GM18520 (cell line): ENCODE results near the gene TMEM141.
"Not testable (repeated sequence)": the region's sequence is repeated elsewhere in the genome, so short reads cannot be mapped to it uniquely, and the experiment has no call there.

Experiments
- ATAC-seq: cut with Tn5 transposase; IDR thresholded peaks from one replicate; pipeline ENCODE4 v1.9.1; 2021; ENCODE audit not compliant: unreplicated experiment

TMEM141 gene

GRCh38 chr9:136773386-136774044 is 17.6 kb upstream of the TMEM141 start:
- ATAC-seq: no peak

- no peak for ATAC-seq
Measured at GRCh38 chr9:136774416-136775045, 16.6 kb upstream of the TMEM141 start.

DNA sequence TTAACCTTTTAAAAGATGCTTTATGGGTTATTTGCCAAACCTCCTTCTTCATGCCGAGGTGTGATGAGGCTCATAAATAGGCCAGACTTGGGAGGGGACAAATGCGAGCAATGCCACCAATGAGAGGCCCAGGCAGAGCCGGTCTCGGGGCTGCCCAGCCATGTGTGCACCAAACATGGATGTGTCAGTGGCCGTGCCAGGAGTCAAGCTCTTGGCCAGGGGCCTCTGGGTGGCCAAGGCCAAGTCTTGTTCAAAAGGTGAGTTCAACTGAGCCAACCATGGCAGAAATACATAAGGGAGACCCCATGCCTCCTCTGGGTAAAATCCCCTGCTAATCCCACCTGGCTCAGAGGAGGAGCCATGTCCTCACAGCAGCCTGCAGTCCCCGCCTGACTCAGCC is 16.0 kb upstream of the TMEM141 start:
- ATAC-seq: no peak

DNA sequence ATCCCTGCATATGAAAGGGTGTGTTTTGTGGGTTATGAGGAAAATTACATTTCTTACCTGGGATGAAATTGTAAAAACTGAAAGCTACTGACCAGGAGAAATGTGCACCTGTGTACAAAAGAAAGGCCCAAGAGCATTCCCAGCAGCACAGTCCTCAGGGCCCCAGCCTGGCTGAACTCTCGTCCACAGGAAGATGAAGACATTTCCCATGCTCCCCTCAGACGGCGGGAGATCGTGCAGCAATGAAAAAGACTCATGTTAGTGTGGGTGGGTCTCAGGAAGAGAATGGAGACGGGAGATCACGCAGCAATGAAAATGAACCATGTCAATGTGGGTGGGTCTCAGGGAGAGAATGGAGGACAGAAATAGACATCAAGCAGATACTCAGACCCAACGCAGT is 14.2 kb upstream of the TMEM141 start:
- no peak for ATAC-seq

DNA sequence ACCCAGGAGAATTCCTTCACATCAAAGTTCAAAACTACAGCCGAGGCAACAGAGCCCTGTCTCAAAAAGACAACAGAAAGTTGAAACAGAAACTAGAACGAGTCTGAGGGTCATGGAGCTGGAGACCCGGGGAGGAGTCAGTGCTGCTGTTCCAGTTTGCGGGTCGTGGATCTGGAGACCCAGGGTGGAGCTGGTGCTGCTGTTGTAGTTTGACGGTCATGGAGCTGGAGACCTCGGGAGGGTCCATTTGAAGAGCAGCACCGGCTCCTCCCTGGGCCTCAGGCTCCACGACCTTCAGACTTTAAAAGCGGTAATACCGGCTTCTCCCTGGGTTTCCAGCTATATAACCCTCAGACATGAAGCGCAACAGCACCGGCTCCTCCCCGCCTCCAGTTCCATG is 13.8 kb upstream of the TMEM141 start:
- ATAC-seq: no peak

DNA sequence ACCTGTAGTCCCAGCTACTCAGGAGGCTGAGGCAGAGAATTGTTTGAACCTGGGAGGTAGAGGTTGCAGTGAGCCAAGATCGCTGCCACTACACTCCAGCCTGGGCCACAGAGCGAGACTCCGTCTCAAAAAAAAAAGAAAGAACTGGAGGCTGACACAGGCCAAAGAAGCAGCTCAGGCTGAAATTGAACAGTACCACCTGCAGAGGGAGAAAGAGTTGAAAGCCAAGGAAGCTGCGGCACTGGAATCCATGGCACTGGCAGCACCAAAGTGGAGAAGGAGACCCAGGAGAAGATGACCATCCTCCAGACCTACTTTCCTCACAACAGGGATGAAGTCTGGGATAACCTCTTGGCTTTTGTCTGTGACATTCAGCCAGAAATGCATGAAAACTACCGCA is 11.3 kb upstream of the TMEM141 start:
- ATAC-seq: no peak

DNA sequence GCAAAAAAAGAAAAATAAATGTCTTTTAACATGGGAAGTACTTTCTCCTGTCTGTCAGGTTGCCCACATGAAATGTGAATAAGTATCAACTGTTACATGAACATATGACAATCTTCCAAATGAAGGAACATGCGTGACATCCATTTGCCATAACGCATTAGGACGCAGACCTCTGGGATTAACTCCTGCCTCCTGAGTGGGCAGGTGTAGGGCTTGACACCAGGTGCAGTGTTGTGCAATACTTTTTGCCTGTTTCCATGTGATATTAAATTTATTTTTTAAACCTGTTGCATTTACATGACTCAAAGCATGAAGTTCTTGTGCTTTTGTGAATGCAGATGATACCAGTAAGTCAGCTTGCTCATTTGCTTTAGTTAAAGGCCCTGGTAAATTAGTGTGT is 8.7 kb upstream of the TMEM141 start:
- ATAC-seq: no peak

GRCh38 chr9:136784249-136784996 is 6.7 kb upstream of the TMEM141 start:
- ATAC-seq: no peak

GRCh38 chr9:136784997-136785361 is 6.2 kb upstream of the TMEM141 start:
- ATAC-seq: no peak

- not testable (repeated sequence) for ATAC-seq
Measured at GRCh38 chr9:136785565-136786355, 5.4 kb upstream of the TMEM141 start.

- ATAC-seq: no peak
Measured at GRCh38 chr9:136786451-136786850, 4.7 kb upstream of the TMEM141 start.

DNA sequence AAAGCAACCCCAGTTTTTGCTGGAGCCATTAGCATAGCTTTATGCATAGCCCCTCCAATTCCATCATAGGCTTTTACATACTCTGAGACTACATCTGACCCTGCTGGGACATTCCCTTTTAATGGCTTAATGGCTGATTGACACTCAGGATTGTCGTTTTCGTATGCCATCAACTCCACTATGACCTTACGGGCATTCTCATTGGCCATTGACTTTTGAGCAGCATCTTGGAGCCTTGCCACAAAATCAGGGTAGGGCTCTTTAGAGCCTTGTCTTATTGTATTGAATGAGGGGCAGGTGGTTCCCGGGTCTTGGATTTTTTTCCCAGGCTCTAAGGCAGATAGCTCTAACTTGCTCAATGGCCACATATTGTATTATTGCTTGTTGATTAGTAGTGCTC is 4.2 kb upstream of the TMEM141 start:
- ATAC-seq: not testable (repeated sequence)

DNA sequence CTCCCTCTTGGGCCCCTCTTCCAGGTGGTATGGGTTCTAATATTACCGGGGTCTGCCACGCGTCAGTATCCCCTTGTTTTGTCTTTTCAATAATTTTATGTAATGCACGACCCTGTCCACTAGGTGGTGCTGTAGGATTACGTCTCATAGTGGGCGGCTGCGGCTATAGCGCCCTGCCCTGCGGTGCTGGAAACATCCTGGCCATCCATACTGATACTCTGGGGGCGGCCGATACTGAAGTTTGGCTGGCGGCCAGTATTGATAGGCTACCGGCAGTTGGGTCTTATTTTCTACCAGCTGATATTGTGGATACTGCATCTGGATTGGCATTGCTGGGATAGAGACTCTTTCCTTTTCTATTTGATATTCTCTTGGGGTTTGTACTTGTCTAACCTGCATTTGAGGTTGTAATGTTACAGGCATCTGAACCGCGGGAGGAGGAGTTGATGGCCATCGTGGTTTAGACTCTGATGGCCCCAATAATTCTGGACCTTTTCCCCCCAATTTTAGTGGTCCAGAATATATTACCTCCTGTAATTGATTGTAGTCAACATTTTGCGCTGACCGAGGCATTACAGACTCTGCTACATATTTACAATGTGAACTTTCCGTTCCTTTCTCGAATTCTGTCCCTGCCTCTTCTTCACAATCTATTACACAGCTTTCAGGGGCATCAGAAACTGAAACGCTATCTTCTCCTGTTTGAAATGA is 3.3 kb upstream of the TMEM141 start:
- ATAC-seq: no peak

DNA sequence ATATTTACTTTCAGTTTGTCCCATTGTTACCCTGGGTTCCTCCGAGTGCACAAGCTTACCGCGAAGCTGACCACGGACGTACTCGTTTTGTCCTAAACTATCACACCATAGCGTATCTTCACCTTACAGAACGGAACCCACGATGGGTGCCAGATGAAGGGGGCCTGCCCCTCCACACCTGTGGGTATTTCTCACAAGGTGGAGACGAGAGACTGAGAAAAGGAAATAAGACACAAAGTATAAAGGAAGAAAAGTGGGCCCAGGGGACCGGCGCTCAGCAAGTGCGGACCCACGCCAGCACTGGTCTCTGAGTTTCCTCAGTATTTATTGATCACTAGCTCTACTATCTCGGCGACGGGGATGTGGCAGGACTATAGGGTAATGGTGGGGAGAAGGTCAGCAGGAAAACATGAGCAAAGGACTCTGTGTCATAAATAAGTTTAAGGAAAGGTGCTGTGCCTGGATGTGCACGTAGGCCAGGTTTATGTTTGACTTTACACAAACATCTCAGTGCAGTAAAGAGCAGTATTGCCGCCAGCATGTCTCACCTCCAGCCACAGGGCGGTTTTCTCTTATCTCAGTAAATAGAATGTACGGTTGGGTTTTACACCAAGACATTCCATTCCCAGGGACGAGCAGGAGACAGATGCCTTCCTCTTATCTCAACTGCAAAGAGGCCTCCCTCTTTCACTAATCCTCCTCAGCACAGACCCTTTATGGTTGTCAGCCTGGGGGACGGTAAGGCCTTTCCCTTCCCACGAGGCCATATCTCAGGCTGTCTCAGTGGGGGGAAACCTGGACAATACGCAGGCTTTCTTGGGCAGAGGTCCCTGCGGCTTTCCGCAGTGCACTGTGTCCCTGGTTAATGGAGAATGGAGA is 2.3 kb upstream of the TMEM141 start:
- not testable (repeated sequence) for ATAC-seq

GRCh38 chr9:136789523-136789937 is 1.6 kb upstream of the TMEM141 start:
- no peak for ATAC-seq

DNA sequence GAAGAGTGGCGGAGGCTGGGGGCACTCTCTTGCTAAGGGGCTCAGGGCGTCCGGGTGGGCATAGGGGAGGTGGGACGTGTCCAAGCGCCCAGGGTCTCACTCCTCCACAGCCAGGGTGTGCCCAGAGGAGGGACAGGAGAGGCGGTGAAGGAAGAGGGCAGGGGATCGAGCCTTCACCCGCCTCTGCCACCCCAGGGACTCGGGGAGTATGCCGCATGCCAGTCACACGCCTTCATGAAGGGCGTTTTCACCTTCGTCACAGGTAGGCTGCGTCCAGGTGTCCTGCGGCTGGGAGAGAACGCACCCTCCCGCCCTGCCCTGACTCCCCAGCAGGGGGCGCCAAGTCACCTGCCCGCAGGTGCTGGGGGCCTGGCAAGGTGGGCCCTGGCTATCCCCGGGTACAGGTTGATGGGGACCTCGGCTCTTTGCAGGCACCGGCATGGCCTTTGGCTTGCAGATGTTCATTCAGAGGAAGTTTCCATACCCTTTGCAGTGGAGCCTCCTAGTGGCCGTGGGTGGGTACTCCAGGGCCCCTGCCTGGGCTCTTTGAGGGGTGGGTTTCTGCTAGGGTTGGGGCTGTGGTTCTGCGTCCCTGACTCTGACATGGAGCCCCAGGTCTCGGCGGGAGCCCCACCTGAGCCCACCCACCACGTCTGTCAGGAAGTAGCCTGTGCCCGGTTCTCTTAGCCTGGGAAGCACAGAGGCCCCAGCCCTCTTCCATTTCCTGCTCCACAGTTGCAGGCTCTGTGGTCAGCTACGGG is 552 bp downstream of the TMEM141 start:
- ATAC-seq: no peak

DNA sequence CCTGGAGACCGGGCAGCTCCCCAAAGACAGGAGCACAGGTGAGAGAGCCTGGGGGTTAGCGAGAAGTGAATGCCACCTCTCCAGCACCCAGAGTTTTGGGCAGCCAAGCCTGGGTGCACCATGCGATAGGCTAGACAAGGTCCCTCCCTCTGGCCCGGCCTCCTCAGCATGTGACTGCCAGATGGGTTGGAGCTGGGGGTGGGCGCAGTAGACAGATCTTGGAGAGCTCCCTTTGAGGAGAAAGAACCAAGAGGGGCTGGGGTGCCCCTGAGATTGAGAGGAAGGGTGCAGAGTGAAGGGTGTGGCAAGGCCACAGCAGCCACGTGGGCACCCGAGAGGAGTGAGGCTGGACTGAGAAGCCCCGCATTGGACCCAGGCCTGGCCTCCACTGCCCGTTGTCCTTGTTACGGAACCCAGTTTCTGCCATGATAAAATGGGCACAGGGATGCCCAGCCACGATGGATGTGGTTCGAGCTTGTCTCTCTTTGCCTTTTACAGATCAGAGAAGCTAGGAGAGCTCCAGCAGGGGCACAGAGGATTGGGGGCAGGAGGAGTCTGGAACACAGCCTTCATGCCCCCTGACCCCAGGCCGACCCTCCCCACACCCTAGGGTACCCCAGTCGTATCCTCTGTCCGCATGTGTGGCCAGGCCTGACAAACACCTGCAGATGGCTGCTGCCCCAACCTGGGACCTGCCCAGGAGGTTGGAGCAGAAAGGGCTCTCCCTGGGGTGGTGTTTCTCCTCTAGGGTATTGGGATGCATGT is 1.4 kb downstream of the TMEM141 start:
- no peak for ATAC-seq
